ENCODE data around the gene SUCNR1.
A peak's percentile ranks its signal among the peaks of the same experiment; 100 is the strongest.
"Not testable (repeated sequence)": the region's sequence is repeated elsewhere in the genome, so short reads cannot be mapped to it uniquely, and the experiment has no call there.

Gene SUCNR1

DNA sequence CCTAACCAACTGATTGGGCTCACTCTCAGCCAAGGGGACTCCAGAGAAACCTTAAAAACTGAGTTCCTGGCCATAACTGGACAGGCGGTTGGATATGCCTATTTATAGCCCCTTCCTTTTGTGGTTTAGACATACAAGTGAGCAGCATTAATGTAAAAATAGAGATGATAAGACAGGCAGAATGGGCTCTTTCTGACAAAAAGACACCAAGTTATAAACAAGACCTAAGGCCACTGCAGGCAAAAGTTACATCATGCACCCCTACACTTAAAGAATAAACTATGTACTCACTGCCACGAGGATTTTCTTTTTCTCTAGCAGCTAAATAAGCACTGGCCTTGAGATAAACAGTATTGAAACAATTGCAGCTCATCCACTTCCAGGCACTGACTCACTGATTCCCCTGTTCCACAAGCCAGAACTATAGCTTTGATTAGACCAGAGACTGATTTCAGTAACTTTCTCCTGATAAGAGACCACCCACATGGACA is 30.1 kb downstream of the SUCNR1 start:
- DNase-seq: no peak

DNA sequence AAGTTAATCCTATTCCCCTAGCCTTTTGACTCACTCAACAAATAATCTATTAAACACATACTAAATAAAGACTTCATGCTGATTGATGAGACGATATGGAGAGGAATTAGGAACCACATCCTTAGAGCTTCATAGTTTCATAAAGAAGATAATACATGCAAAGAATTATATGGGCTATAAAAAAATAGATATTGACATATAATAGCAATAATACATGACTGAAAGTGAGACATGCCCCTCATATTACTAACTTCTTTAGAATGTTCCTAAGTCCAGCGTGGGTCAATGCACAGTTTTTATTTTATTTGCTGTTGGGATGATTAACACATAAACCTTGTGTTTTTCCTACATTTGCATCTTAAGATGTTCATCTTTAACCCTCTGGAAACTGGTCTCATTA is 32.2 kb downstream of the SUCNR1 start:
- no peak for DNase-seq

DNA sequence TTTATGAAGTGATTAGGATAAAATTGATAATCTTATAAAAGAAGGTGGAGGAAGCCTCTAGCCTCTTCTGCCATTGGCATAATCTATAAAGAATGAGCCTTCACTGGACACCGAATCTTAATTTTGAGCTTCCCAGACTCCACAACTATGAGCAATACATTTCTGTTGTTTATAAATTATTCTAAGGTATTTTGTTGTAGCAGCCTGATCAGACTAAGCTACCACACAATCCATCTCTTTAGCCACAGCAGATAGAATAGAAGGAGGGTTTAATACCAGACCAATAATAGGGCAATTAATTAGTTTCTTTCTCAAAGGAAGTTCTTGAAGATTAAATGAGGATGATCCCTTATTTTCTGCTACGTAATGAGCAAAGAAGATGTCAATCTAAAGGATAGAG is 33.3 kb downstream of the SUCNR1 start:
- DNase-seq: no peak

DNA sequence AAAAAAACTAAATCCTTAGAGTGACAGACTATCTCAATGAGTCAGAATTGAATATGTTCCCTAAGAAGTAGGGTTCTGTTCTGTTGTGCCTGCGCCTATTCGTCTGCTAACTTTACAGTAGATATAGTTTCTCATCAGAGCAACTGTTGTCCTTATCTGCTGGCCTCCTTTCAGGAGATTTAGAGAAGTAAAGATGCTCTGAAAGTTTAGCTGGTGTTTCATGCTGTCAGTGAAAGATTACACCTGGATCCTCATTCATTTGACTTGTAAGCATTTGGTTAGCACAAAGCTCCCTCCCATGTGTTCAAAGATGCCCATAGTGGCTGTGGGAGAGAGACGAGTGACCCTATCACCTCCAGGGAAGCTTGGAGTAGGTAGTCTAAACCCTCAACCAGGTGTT is 35.0 kb downstream of the SUCNR1 start:
- DNase-seq: no peak

DNA sequence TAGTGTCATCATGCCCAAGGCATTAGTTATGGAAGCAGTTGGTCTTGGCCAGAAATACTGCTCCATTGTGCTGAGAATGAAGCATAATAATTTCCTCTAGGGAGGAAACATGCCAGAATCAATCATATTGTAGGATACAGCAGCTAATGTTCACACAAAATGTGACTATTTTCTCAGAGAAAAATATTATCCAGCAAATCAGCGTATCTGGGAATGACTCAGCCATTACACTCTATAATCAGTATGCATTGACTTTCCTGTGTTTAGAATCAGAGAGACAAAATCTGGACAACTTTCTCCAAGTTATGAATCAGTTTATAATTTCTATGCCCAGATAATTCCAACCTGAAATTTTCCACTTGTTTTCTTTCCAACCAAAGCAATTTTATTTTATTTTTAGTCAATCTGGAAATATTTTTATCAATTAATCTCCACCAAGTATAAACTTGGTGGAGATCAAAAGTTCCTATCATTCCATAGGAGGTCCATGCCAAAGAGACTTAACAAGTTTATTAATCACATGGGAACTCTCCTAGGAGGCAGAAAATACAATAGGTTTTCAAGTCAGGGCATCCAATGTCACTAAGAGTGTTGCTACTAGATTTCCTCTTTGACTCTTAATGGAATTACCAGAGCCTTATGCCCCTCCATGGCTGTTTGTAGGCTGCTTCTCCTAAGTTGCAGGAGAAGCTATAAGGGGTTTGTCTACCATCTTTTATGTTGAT is 36.4 kb downstream of the SUCNR1 start:
- no peak for DNase-seq

DNA sequence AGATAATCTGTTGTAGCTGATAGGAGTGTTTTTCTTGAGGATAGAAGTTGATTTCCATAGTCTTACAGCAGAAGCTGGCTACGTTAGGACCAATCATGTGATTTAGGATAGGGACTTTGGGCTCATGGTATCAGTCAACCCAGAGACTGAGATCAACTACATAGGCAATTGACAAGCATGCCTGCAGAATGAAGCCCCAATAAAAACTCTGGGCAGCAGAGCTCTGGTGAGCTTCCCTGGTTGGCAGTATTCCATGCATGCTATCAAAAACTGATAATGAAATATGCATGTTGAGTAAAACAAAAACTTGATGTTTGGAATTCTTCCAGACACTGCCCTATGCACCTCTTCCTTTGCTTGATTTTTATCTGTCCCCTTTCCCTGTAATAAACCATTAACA is 38.0 kb downstream of the SUCNR1 start:
- no peak for DNase-seq

DNA sequence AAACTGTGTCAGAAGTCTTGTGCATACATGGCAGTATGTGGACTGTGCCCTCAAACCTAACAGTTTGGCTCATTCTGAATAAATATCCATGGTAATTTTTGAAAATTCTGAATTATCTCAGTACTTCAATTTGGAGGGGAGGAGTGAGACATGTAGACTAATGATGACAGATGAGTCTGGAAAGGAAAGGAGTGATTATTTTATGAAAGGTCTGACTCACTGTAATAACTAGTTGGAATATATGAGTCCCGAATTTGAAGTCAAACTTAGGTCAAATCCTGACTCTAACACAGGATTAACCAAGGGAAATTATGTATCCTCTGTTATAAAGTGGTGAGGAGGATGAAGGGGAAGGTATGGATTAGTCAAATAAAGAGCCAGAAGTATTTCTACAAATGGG is 38.6 kb downstream of the SUCNR1 start:
- DNase-seq: no peak

DNA sequence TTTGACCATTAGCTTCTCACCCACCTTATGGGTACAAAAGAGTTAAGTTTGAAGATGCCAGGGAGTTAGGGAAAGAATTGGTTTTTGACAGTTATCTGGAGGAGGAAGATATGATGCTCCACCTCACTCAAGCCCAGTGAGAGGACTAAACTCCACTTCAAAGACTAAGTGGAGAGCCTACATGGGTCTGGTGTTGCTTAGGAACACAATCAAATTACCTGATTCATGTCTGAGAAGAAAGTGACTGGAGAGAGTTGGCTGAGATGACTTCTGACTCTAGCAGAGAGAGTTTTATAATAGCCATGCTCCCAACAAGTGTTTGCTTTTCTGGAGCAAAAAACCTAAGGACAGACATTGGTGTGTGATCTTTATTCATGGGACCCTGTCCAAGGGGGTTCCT is 43.3 kb downstream of the SUCNR1 start:
- DNase-seq: no peak

DNA sequence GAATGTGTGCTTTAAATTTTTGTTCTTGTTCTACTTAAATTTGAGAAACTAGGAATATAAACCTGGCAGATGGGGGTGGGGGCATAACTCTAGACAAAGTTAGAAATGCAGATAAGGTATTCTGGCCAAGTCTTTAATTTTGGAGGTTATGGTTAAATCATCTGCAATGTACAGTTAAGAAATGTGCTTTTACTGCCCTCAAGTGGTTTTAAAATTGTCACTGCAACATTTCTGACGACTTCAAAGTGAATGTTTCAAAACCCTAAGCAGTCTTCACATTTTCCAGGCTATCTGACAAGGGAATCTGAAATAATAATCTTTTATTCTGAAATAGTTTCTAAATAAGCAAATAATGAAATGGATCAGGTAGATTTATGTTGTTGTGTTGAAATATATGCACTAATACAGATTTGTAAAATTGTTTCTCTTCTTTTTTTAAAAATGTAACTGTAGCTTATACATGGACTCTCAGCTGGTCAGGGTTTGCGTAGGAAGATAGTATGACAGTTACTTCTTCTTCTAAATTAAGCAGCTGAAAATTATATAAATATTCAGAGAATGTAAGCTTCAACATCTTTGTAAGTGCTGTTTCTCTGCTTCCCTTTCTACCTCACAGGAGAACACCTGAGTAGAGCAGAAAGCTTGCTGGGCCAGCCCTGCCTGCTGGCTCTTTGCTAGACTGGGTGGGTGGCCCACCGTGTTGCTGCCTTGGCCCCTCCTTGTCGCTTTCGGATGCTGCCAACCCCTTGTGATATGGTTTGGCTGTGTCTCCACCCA is 45.0 kb downstream of the SUCNR1 start:
- DNase-seq: peak in 1 of 2 experiments; percentile 42

DNA sequence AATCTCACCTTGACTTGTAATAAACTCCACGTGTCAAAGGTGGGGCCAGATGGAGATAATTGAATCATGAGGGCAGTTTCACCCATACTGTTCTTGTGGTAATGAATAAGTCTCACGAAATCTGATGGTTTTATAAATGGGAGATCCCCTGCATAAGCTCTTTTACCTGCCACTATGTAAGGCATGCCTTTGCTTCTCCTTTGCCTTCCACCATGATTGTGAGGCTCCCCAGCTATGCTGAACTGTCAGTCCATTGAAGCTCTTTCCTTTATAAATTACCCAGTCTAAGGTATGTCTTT is 45.5 kb downstream of the SUCNR1 start:
- DNase-seq: no peak

DNA sequence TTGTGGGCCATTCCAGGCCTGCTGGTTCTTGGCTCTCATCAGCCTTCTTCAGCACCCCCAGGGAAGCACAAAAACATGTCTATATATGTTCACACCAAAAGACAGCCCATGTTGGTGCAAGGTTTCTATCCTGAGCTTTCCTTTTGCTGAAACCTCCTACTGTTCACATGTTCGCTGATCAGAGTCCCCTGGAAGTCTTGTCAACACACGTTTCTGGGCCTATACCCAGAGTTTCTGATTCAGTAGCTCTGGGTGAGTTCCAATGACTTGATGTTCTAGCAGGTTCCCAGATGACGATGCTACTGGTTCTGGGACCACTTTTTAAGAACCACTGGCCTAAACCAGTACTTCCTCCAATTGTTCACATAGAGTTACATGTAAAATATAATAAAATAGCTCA is 46.0 kb downstream of the SUCNR1 start:
- DNase-seq: no peak

DNA sequence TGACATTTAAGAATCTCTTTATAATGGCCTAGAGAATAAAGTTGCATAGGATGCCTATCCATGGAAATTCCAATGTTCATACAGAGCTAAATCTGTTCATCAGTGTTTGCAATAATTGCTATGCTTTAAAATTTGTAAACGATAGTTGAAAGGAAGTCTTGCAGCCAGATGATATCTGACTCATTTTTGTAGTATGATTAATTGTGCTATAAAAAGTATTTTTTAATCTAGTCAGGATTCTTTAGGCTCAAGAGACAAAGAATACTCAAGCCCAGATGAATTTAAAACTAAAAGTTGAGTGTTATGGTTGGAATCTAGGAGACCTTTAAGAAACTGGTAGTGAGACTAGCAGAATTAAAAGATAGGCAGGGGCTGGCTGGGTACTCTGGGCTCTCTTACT is 50.5 kb downstream of the SUCNR1 start:
- no peak for DNase-seq

DNA sequence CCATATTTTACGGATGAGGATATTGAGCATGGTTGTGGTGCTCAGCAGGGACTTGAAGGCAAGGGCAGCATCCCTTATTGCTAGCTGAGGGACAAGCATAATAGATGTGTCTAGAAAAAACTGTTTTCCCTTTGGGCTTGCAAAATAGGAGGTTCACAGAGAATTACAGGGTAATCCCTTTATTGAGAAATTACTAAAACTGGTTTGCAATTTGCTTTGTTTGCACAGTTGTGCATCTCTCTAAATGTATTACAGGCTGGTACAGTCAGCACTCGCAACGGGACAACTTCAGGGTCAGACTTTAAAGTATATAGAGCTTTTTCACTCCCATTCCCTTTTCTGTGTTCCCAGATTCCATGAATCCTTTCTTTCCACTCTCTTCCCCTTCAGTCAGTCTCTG is 51.3 kb downstream of the SUCNR1 start:
- DNase-seq: no peak

DNA sequence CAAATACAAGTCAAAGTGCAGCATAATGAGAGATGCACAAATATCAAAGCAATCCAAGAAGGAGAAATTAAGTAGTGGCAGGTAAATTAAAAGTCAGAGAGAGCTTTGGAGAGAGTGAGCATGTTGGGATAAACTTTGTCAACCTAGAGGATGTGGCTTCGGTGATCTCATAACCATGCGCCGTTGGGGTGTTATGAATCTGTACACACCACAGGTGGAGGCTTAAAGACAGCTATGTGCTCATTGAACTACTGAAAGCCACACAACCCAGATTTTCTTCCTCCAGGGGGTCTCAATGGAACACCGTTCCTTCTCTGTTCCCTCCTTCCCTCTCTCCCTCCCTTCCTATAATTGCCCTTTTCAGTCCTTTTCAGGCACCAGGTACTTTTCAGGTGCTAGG is 52.0 kb downstream of the SUCNR1 start:
- no peak for DNase-seq

DNA sequence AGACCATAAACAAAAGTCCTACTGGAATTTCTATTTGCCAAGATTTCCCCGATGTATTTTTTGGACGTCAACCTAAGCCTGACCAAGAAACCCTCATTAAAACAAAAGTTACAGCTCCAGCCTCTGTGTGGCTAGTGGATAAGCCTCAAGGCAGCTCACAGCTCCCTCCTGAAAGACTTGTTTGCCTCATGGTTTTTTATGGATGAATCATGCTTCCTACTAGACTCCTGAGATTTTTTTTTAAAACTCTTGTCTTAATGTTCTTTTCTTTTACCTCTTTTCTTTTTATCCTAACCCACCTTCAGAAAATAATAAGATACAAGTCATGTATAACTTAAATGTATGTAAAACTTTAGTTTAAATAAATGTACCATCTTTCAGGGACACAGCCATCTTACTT is 52.4 kb downstream of the SUCNR1 start:
- no peak for DNase-seq

DNA sequence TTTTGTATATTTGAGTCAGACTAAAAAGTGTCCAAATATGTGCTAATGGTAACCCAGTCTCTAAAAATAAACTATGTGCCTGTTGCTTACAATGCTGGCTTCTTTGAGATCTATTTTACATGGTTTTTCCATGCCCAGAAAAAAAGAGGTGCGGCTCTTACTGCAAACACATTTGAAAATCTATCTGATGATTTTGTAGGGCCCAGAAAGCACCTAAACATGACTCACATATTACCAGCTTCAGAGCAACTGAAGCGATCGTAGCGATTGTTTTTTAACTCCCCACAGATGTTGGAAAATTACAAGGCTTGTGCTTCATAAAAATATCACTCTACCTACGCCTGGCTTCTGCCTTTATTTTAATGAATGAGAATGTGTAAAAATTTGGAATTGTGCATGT is 53.5 kb downstream of the SUCNR1 start:
- DNase-seq: no peak

DNA sequence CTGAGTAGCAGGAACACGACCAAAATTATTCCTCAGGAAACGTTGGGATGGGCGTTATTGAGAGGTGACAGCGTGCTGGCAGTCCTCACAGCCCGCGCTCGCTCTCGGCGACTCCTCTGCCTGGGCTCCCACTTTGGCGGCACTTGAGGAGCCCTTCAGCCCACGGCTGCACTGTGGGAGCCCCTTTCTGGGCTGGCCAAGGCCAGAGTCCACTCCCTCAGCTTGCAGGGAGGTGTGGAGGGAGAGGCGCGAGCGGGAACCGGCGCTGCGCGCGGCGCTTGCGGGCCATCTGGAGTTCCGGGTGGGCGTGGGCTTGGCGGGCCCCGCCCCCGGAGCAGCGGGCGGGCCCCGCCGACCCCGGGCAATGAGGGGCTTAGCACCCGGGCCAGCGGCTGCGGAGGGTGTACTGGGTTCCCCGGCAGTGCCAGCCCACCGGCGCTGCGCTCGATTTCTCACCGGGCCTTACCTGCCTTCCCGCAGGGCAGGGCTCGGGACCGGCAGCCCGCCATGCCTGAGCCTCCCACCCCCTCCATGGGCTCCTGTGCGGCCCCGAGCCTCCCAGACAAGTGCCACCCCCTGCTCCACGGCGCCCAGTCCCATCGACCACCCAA is 54.6 kb downstream of the SUCNR1 start:
- DNase-seq: not testable (repeated sequence)

DNA sequence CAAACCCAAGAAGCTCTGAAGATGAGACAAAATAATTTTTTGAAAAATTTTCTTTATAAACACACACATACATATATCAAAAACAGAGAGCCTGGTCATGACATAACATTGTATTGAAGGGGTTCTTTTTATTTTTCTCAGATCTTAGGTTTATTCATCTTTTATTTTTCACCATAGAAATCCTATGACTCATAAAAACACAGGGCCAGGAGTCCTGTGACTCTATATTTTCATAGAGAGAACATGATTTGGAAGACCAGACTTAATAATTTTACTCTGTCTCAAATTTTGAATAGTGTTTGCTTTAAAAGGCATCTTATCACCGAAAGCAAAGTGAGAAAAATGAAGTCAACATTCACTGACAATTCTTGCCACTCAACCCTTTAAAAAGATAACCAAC is 57.7 kb downstream of the SUCNR1 start:
- DNase-seq: no peak

DNA sequence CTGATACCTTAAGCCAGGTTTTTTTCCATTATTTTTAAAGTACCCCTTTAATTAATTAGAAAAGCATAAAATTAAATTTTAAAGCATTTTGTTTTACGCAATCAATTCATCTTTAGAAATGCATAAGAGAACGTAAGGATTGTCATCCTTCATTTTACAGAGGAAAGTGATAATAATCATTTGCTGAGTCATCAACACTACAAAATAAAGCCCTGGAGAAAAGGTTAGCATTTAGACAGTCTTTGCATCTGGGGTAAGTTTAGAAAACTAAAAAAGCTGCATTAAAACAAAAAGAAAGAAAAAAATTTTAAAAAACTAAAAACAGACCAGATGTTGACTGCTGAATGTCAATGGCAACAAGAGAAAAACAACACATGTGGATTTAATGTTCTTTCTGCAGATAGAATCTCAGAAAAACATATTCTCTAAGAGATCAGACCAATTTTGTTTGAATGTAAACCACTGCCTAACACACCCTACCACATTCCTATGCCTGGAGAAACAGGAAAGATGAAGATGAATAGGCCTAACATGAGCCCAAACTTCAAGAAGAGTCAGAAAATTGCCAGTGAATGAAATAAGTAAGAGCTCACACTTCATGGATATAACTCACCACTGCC is 59.9 kb downstream of the SUCNR1 start:
- no peak for DNase-seq
